Heart left ventricle (tissue), 16 donors: Measurements from ENCODE around the gene CAP1. TPM values are rescaled to one million over a fixed set of nuclear protein-coding genes. Genes with fewer than 3 reads are reported as not detected.

Experiments used
- ATAC-seq, 4 donors: fragments of 200-7000 bp; cut with Tn5 transposase; one replicate each; pipeline ENCODE4 v1.9.1; 2020 to 2022; ENCODE audit warnings: moderate library complexity in 4 of 4, mild to moderate bottlenecking in 3 of 4, moderate number of reproducible peaks in 1 of 4
- DNase-seq, 5 donors: peaks; one replicate each; pipeline ENCODE4 v3.0.0-alpha.2; 2020
- H3K27ac ChIP-seq, 12 donors: fragments of 200-600 bp; sonication (generic) in 4 of 12; one replicate each; pipeline versions ENCODE4 v1.5.0 to v1.8.0; 2016 to 2022; ENCODE audit warnings: mild to moderate bottlenecking in 2 of 12
- H3K27me3 ChIP-seq, 9 donors: fragments of 200-600 bp; sonication (generic) in 2 of 9; one replicate each; pipeline versions ENCODE4 v1.5.1 to v1.8.0; 2016 to 2022; ENCODE audit warnings: mild to moderate bottlenecking in 3 of 9
- H3K36me3 ChIP-seq, 9 donors: fragments of 200-600 bp; sonication (generic) in 2 of 9; one replicate each; pipeline versions ENCODE4 v1.5.0 to v1.8.0; 2018 to 2022; ENCODE audit warnings: mild to moderate bottlenecking in 2 of 9
- H3K4me1 ChIP-seq, 12 donors: fragments of 200-600 bp; sonication (generic) in 4 of 12; one replicate each; pipeline versions ENCODE4 v1.5.0 to v1.8.0; 2016 to 2022; ENCODE audit warnings: mild to moderate bottlenecking in 3 of 12
- H3K4me3 ChIP-seq, 12 donors: fragments of 200-600 bp; sonication (generic) in 4 of 12; one replicate each; pipeline versions ENCODE4 v1.5.0 to v1.8.0; 2017 to 2022; ENCODE audit warnings: mild to moderate bottlenecking in 9 of 12, moderate library complexity in 4 of 12
- H3K9me3 ChIP-seq, 12 donors: fragments of 200-600 bp; sonication (generic) in 4 of 12; one replicate each; pipeline versions ENCODE4 v1.5.0 to v1.8.0; 2016 to 2022; ENCODE audit warnings: mild to moderate bottlenecking in 1 of 12
- CTCF ChIP-seq, 12 donors: fragments of 200-600 bp; sonication (generic) in 4 of 12; IDR thresholded peaks; one replicate each; pipeline versions ENCODE4 v1.5.0 to v1.8.0; 2018 to 2022; ENCODE audit warnings: antibody characterized with exemption in 12 of 12, mild to moderate bottlenecking in 5 of 12
- POLR2A ChIP-seq, 2 donors: fragments of 450-650 bp; IDR thresholded peaks; one replicate each; pipeline ENCODE4 v1.6.1; 2017; ENCODE audit warnings: antibody characterized with exemption in 2 of 2, mild to moderate bottlenecking in 2 of 2, moderate library complexity in 2 of 2
- WGBS, 4 donors: extraction: QIAGEN DNeasy Blood & Tissue Kit in 2 of 4; methylation state at CpG; one replicate each; pipeline versions ENCODE4 v1.1.5 to v1.1.7; 2013 to 2018; 5-methylcytosine and 5-hydroxymethylcytosine counted together
- intact Hi-C, 10 donors: fragments of 100-400 bp; cut with DNase I; formaldehyde crosslinking; loops; one replicate each; pipeline versions ENCODE4 v1.11.1 to v1.14.2; 2022
- polyA plus RNA-seq, 2 donors: library from polyadenylated mRNA; stranded (reverse); fragments of 200-250 nt; gene quantifications; one replicate each; pipeline ENCODE4 v1.2.3, GENCODE V29; 2013
- total RNA-seq, 9 donors: library from RNA; depleted of rRNA in 2 of 9; stranded (reverse); fragments of >200 nt in 2 of 9; fragmentation: NEBNext Ultra II Directional in 3 of 9; extraction: Animal tissue kit (Norgen Biotek cat#: 25700) in 3 of 9; gene quantifications; one replicate each; pipeline versions ENCODE4 v1.1.0 to v1.2.4, GENCODE V29; 2016 to 2023
- donor health status: ischemic (EF 13 %, LVEDD 7.1; RV severe dilation, severe dysfunction).
- donor health status: healthy with polysubstance abuse.
- donor health status: DM: no; HTN: yes; CAD: no.
- donor health status: DM: no; HTN: no; CAD: no.
- donor health status: ischemic (EF 25% LVEDD 6.9; RV normal size, moderate dysfunction).
- donor health status: ischemic (EF 25% LVEDD 5.7; RV mildly dilated, moderate dysfunction).
- donor health status: healthy.
- donor health status: DM: yes; HTN: yes; CAD: no.
- donor health status: ischemic (EF 35%, LVEDD 5.7; RV mildly dilated, moderate dysfunction).
- donor health status: nonischemic (EF 11% LVEDD 7.7; RV severe dilation, severe dysfunction).
- donor health status: DM: yes; HTN: yes; CAD: no.
- donor health status: PGD.
- donor health status: ischemic (EF 29% LVEDD 5.4; RV normal size, mild dysfunction).
- donor health status: nonischemic (EF 23%, LVEDD 6.1; RV moderate dilation, normal function).

Gene CAP1
- total and polyA plus RNA-seq, 11 donors: 23.8 to 249 (median 69.9) TPM

GRCh38 chr1:40047276-40047675 lies 6.7 kb downstream of the CAP1 start:
- no peak overlapping the region for H3K4me3 ChIP-seq
- intact Hi-C loops: no loop called here
- H3K27ac ChIP-seq: peak overlapping the region in 1 of 12 donors; percentile 13
- WGBS, 4 donors: 44 to 62% (median 50%) methylated on average over 2 of the region's 2 CpGs
- no peaks in the 10 kb centered on the region for H3K27me3 ChIP-seq
- TF ChIP-seq POLR2A (IDR thresholded peaks at IDR 0.05): no peak
- no peak for TF ChIP-seq CTCF (IDR thresholded peaks at IDR 0.05)
- ATAC-seq (no peak), DNase-seq (no peak)
- peaks cover 5 to 98% (median 52%) of the 10 kb centered on the region in 12 donors for H3K4me1 ChIP-seq
- peaks cover 0 to 65% (median 4%) of the 10 kb centered on the region in 9 donors for H3K36me3 ChIP-seq
- no peaks in the 10 kb centered on the region for H3K9me3 ChIP-seq

DNA sequence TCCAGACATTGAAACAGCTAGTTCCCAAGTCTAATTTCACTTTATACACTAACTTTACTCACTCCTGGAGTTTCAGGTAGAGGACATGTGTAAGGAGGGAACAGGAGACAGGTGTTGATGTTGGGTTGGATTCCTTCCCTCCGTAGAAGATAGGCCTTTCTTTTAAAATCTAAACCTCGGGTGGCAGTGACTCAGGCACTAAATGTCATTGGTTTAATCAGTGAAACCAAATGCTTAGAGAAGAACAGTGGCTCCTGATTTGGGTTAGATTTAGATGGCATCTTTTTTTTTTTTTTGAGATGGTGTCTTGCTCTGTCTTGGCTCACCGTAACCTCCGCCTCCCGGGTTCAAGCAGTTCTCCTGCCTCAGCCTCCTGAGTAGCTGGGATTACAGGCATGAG lies 7.2 kb downstream of the CAP1 start:
- DNase-seq (no peak), ATAC-seq (no peak)
- H3K36me3 ChIP-seq: peaks cover 0 to 69% (median 0%) of the 10 kb centered on the region in 9 donors
- no peaks in the 10 kb centered on the region for H3K9me3 ChIP-seq
- 85 to 93% (median 91%) methylated on average over 5 of the region's 5 CpGs for WGBS, 4 donors
- H3K4me1 ChIP-seq: peaks cover 4 to 98% (median 49%) of the 10 kb centered on the region in 12 donors
- no peaks in the 10 kb centered on the region for H3K27me3 ChIP-seq
- intact Hi-C loops: no loop called here
- TF ChIP-seq POLR2A (IDR thresholded peaks at IDR 0.05): no peak
- TF ChIP-seq CTCF (IDR thresholded peaks at IDR 0.05): no peak
- no peak overlapping the region for H3K4me3 ChIP-seq
- H3K27ac ChIP-seq: peak overlapping the region in 1 of 12 donors; percentile 13

DNA sequence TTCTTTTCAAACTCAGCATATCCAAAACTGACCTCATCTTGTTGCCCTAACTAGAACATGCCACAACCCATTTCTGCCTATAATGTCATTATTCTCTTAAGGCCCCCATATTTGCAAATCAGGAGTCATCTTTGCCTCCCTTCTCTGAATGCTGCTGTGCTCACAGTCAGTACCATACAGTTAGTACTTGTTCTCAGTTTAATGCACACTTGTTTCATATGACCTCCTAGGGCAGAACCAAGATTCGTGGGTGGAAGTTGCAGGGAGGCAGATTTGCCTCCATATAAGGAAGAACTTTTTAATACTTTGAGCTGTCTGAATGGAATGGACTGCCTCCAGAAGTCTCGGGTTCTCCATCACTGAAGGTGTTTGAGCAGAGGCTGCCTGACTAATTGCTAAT lies 9.2 kb downstream of the CAP1 start:
- WGBS, 4 donors: 43 to 61% (median 51%) methylated on average over 2 of the region's 2 CpGs
- Histone ChIP-seq H3K4me1 (peaks cover 2 to 98% (median 49%) of the 10 kb centered on the region in 12 donors), H3K27me3 (no peaks in the 10 kb centered on the region), H3K36me3 (peaks cover 0 to 58% (median 4%) of the 10 kb centered on the region in 9 donors), H3K4me3 (no peak overlapping the region), H3K9me3 (no peaks in the 10 kb centered on the region), H3K27ac (peak overlapping the region in 6 of 12 donors; percentile 5 to 69 (median 31))
- TF ChIP-seq POLR2A (IDR thresholded peaks at IDR 0.05) (no peak), CTCF (IDR thresholded peaks at IDR 0.05) (no peak)
- ATAC-seq (peak in 3 of 4 donors; percentile 6 to 25 (median 21)), DNase-seq (no peak)
- intact Hi-C loops: no loop called here

DNA sequence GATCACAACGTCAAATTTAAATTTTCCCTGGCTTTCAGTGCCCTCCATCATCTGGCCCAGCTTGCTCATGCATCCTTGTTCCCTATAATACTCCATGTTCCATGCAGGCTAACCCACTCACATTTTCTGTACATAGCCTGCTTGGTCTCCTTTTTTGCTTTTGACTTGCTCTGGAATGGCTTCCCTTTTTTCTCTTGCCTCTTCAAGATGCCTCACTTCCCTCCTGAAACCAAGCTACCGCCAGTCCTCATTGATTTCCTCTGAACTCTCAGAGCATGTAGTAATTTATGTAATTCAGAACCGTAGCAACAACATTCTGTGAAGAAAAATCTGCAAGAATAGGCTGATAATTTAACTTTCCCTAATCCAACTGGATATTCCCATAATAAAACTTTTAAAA lies 10.3 kb downstream of the CAP1 start:
- H3K4me1 ChIP-seq: peaks cover 3 to 98% (median 52%) of the 10 kb centered on the region in 12 donors
- intact Hi-C loops: no loop called here
- 84 to 90% (median 85%) methylated on average over 3 of the region's 3 CpGs for WGBS, 4 donors
- H3K27ac ChIP-seq: peak overlapping the region in 1 of 12 donors; percentile 10
- H3K4me3 ChIP-seq: no peak overlapping the region
- H3K9me3 ChIP-seq: no peaks in the 10 kb centered on the region
- no peaks in the 10 kb centered on the region for H3K27me3 ChIP-seq
- peaks cover 0 to 57% (median 0%) of the 10 kb centered on the region in 9 donors for H3K36me3 ChIP-seq
- peak in 2 of 4 donors; percentile 17 to 43 for ATAC-seq
- no peak for DNase-seq
- TF ChIP-seq POLR2A (IDR thresholded peaks at IDR 0.05): no peak
- TF ChIP-seq CTCF (IDR thresholded peaks at IDR 0.05): no peak
